HepG2 (cell line): ENCODE data around the gene USP7. TPM values are rescaled to one million over a fixed set of nuclear protein-coding genes. Genes with fewer than 3 reads are reported as not detected.

ENCODE experiments used
- FOXC1 ChIP-seq: sonication (generic); formaldehyde crosslinking; IDR thresholded peaks from 2 replicates; pipeline ENCODE4 v1.8.0; 2022; ENCODE audit warnings: mild to moderate bottlenecking, missing genetic modification reagents, borderline replicate concordance
- HHEX ChIP-seq: IDR thresholded peaks from 2 replicates; pipeline ENCODE4 v1.6.1; 2016; ENCODE audit warnings: control low read depth
- MTA1 ChIP-seq: sonication (generic); formaldehyde crosslinking; IDR thresholded peaks from 2 replicates; pipeline ENCODE4 v1.4.0; 2020; ENCODE audit warnings: missing genetic modification reagents, mild to moderate bottlenecking, borderline replicate concordance
- RXRA ChIP-seq: sonication (generic); formaldehyde crosslinking; IDR thresholded peaks from 2 replicates; pipeline ENCODE4 v1.5.1; 2020; ENCODE audit warnings: missing genetic modification reagents
- SKI ChIP-seq: fragments of 450-650 bp; IDR thresholded peaks from one replicate; pipeline ENCODE4 v1.6.1; 2018; ENCODE audit warnings: mild to moderate bottlenecking; ENCODE audit not compliant: partially characterized antibody
- ZMYM3 ChIP-seq: sonication (generic); formaldehyde crosslinking; IDR thresholded peaks from 2 replicates; pipeline ENCODE4 v1.5.1; 2020; ENCODE audit warnings: mild to moderate bottlenecking, missing genetic modification reagents
- ZNF253 ChIP-seq: sonication (generic); formaldehyde crosslinking; IDR thresholded peaks from 2 replicates; pipeline ENCODE4 v1.8.0; 2022; ENCODE audit warnings: mild to moderate bottlenecking, missing genetic modification reagents, borderline replicate concordance
- ZNF326 ChIP-seq: sonication (generic); formaldehyde crosslinking; IDR thresholded peaks from 2 replicates; pipeline ENCODE4 v1.4.0; 2020; ENCODE audit warnings: missing genetic modification reagents, borderline replicate concordance
- ZNF329 ChIP-seq: sonication (generic); formaldehyde crosslinking; IDR thresholded peaks from 2 replicates; pipeline ENCODE4 v1.9.0; 2021; ENCODE audit warnings: low read depth, mild to moderate bottlenecking, missing genetic modification reagents
- ZNF343 ChIP-seq: sonication (generic); formaldehyde crosslinking; IDR thresholded peaks from 2 replicates; pipeline ENCODE4 v1.4.0; 2020; ENCODE audit warnings: mild to moderate bottlenecking, missing genetic modification reagents
- ZNF350 ChIP-seq: sonication (generic); formaldehyde crosslinking; IDR thresholded peaks from 2 replicates; pipeline ENCODE4 v1.4.0; 2020; ENCODE audit warnings: mild to moderate bottlenecking, low read depth, missing genetic modification reagents, borderline replicate concordance
- ZNF678 ChIP-seq: sonication (generic); formaldehyde crosslinking; IDR thresholded peaks from 2 replicates; pipeline ENCODE4 v1.4.0; 2020; ENCODE audit warnings: mild to moderate bottlenecking, missing genetic modification reagents
- ZSCAN29 ChIP-seq: sonication (generic); formaldehyde crosslinking; conservative IDR thresholded peaks from 2 replicates; pipeline ENCODE4 v1.4.0; 2020; ENCODE audit warnings: mild to moderate bottlenecking, missing genetic modification reagents
- polyA plus RNA-seq, 8 experiments: library from polyadenylated mRNA; depleted of rRNA in 3 of 8; stranded (reverse) in 7 of 8; unstranded in 1 of 8; fragments of >200 nt; fragmentation: Illumina TruSeq in 4 of 8; extraction: Trizol in 4 of 8; gene quantifications; 2 replicates each; pipeline versions ENCODE4 v1.2.1 to v1.2.3, GENCODE V29; 2011 to 2016; ENCODE audit warnings: low read depth in 4 of 8, missing spikeins in 1 of 8, mixed read lengths in 1 of 8; ENCODE audit not compliant: insufficient read depth in 1 of 8
- total RNA-seq, 5 experiments: library from RNA; depleted of rRNA; stranded (reverse); fragments of >200 nt; fragmentation: Illumina TruSeq; extraction: Trizol; gene quantifications; 2 replicates each; pipeline ENCODE4 v1.2.3, GENCODE V29; 2016; ENCODE audit warnings: low read depth in 1 of 5
- TF ChIP-seq, protein P1 (sequence below): sonication (generic); formaldehyde crosslinking; IDR thresholded peaks from 2 replicates; pipeline ENCODE4 v1.4.0; 2020; ENCODE audit warnings: missing genetic modification reagents, mild to moderate bottlenecking, borderline replicate concordance
- TF ChIP-seq, protein P2 (sequence below), 2 experiments: sonication (generic) in 1 of 2; formaldehyde crosslinking in 1 of 2; IDR thresholded peaks; 2 replicates each; pipeline versions ENCODE4 v1.4.0 to v1.6.1; 2018 to 2020; ENCODE audit warnings: missing genetic modification reagents in 2 of 2, borderline replicate concordance in 1 of 2, low read depth in 1 of 2, mild to moderate bottlenecking in 1 of 2, missing biosample characterization in 1 of 2
- TF ChIP-seq, protein P3 (sequence below): sonication (generic); formaldehyde crosslinking; conservative IDR thresholded peaks from 2 replicates; pipeline ENCODE4 v1.4.0; 2020; ENCODE audit warnings: missing genetic modification reagents
- TF ChIP-seq, protein P4 (sequence below): sonication (generic); formaldehyde crosslinking; IDR thresholded peaks from 2 replicates; pipeline ENCODE4 v1.8.0; 2022; ENCODE audit warnings: missing genetic modification reagents, mild to moderate bottlenecking, borderline replicate concordance

Gene USP7
- total and polyA plus RNA-seq, 2 of the 13 experiments (the other 11 are each of a cell fraction or from before 2014, with no cell fraction given) = 52.5 to 173 TPM

DNA sequence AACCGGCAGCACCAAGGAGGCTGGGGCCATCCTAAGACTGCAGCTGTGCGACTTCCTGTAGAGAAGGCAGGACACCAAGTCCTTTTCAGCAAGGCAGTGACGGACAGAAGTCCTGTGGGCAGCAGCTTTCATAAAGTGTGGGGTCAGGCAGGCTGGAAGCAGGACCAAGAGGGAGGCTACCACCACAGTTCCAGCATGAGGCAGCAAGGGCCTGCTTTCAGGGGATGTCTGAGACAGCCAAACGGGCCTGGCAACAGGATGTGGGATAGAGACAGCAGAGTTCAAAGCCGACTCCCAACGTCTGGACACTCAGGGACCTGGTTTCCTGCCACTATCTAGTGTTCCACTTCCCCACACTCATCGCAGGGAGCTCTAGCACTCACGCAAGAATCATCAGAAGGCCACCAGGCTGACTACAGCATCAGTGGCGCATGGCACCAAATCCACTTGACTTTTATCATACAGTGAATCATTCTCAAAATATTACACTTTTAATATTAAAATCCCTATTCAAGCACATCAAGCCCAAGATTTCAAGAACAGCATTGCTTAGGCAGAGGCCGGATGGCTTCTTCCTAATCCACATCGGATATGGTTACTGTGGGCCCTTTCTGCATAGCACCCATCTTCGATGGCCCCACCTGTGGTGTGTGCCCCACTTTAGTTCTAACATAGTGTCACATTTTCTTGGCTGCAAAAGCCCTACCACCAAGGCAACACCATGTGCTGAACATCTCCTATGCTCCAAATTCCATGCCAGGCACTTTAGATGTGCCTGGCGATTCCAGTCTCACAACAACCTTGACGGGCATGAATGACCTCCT is 5.2 kb downstream of the USP7 start (continued):
- TF ChIP-seq ZMYM3 (CRISPR knock-in tag) (0 out of 2 replicates have a peak, but pooled peaks have one; percentile 21), ZNF678 (CRISPR knock-in tag) (peak; percentile 85; the same call in 1 of the 2 replicates), ZSCAN29 (0 out of 2 replicates have a peak, but pooled peaks have one; percentile 50), ZNF326 (peak; percentile 63; the same call in 1 of the 2 replicates), HHEX (CRISPR knock-in tag) (no peak), ZNF350 (CRISPR knock-in tag) (peak; percentile 56; the same call in 1 of the 2 replicates), RXRA (CRISPR knock-in tag) (peak; percentile 29; the same call in 1 of the 2 replicates), ZNF329 (CRISPR knock-in tag) (no peak), ZNF253 (0 out of 2 replicates have a peak, but pooled peaks have one; percentile 44), SKI (no peak), FOXC1 (CRISPR knock-in tag) (no peak), MTA1 (peak; percentile 80; the same call in 1 of the 2 replicates), ZNF343 (no peak)
- TF ChIP-seq, protein P1, sequence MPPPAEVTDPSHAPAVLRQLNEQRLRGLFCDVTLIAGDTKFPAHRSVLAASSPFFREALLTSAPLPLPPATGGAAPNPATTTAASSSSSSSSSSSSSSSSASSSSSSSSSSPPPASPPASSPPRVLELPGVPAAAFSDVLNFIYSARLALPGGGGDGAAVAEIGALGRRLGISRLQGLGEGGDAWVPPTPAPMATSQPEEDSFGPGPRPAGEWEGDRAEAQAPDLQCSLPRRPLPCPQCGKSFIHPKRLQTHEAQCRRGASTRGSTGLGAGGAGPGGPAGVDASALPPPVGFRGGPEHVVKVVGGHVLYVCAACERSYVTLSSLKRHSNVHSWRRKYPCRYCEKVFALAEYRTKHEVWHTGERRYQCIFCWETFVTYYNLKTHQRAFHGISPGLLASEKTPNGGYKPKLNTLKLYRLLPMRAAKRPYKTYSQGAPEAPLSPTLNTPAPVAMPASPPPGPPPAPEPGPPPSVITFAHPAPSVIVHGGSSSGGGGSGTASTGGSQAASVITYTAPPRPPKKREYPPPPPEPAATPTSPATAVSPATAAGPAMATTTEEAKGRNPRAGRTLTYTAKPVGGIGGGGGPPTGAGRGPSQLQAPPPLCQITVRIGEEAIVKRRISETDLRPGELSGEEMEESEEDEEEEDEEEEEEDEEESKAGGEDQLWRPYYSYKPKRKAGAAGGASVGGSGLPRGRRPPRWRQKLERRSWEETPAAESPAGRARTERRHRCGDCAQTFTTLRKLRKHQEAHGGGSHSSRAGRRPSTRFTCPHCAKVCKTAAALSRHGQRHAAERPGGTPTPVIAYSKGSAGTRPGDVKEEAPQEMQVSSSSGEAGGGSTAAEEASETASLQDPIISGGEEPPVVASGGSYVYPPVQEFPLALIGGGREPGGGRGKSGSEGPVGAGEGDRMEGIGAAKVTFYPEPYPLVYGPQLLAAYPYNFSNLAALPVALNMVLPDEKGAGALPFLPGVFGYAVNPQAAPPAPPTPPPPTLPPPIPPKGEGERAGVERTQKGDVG (CRISPR knock-in tag) = no peak
- TF ChIP-seq, protein P2, sequence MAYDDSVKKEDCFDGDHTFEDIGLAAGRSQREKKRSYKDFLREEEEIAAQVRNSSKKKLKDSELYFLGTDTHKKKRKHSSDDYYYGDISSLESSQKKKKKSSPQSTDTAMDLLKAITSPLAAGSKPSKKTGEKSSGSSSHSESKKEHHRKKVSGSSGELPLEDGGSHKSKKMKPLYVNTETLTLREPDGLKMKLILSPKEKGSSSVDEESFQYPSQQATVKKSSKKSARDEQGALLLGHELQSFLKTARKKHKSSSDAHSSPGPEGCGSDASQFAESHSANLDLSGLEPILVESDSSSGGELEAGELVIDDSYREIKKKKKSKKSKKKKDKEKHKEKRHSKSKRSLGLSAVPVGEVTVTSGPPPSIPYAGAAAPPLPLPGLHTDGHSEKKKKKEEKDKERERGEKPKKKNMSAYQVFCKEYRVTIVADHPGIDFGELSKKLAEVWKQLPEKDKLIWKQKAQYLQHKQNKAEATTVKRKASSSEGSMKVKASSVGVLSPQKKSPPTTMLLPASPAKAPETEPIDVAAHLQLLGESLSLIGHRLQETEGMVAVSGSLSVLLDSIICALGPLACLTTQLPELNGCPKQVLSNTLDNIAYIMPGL (CRISPR knock-in tag; IDR thresholded peaks at IDR 0.05; ENCODE audit: borderline replicate concordance in 1 of 2, low read depth in 1 of 2) = peak in 1 of 2 experiments; percentile 46; a peak in 1 of 4 replicates
- TF ChIP-seq, protein P3, sequence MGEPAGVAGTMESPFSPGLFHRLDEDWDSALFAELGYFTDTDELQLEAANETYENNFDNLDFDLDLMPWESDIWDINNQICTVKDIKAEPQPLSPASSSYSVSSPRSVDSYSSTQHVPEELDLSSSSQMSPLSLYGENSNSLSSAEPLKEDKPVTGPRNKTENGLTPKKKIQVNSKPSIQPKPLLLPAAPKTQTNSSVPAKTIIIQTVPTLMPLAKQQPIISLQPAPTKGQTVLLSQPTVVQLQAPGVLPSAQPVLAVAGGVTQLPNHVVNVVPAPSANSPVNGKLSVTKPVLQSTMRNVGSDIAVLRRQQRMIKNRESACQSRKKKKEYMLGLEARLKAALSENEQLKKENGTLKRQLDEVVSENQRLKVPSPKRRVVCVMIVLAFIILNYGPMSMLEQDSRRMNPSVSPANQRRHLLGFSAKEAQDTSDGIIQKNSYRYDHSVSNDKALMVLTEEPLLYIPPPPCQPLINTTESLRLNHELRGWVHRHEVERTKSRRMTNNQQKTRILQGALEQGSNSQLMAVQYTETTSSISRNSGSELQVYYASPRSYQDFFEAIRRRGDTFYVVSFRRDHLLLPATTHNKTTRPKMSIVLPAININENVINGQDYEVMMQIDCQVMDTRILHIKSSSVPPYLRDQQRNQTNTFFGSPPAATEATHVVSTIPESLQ (CRISPR knock-in tag) = no peak
- TF ChIP-seq, protein P4, sequence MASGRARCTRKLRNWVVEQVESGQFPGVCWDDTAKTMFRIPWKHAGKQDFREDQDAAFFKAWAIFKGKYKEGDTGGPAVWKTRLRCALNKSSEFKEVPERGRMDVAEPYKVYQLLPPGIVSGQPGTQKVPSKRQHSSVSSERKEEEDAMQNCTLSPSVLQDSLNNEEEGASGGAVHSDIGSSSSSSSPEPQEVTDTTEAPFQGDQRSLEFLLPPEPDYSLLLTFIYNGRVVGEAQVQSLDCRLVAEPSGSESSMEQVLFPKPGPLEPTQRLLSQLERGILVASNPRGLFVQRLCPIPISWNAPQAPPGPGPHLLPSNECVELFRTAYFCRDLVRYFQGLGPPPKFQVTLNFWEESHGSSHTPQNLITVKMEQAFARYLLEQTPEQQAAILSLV (CRISPR knock-in tag) = 0 out of 2 replicates have a peak, but pooled peaks have one; percentile 10
